Nucleus accumbens (tissue), 56 donors: ENCODE data around the gene APOM.

ENCODE experiments used
- DNase-seq, 56 donors: peaks; one replicate each; lab custom pipeline; 2025; lab: John Stamatoyannopoulos, UW

APOM gene

DNA sequence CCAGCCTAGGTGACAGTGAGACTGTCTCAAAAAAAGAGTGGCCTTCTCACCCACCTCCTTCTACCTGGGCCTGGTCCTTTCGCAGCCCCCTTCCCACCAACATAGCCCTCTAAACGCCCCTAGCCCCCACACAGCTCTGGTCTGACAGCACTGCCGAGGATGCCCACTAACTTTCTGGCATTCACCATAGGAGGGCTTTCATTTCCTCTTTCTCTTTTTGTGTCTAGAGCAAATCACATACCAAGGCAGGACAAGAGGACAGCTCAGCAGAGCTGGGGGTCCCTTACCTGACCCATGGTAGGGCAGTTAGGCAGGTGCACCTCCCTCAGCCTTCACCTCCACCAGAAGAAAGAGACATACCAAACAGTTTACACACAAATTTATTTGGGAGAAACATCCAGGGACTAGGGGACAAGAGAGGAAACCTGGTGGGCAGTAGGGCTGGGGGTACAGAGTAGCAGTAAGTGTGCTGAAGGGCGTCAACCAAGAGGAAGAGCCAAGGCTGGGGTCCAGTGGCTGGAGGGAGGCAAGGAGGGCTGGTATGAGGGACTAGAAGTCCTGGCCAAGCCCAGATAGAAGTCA lies 20.7 kb downstream of the APOM start:
- DNase-seq, result no peak

DNA sequence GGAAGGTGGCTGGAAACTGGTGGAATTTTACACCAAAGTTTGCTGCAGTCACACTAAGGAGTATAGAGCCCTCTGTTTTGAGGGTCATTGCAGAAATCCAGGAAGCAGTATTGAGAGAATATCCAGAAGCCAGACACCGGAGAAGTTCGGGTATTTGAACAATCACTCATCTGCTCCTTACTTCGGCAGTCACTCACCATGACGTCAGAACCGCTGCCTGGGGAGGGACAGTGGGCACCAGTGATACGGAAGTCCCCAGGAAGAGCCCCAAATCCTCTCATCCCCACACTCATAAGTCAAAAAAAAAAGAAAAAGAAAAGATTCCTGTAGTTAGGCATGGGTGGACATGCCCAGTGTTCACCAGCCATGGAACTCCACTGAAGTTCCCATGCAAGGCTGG lies 21.2 kb downstream of the APOM start:
- no peak for DNase-seq

DNA sequence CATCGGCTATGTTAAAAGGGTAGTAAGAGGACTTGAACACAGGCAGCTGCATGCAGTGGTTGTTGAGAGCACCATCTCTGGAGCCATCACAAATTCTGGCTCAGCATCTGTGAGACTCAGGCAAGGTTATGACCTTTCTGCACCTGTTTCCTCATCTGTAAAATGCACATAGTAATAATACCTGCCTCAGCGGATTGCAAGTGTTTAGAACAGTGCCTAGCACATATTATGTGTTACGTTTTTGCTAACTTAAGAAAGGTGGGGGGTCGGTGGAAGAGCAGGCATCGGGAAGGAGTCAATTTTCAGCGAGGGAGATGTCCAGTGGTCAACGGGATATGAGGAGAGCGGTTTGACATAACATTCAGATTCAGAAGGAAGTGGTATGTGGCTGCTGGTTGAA lies 22.3 kb downstream of the APOM start:
- DNase-seq, result no peak

DNA sequence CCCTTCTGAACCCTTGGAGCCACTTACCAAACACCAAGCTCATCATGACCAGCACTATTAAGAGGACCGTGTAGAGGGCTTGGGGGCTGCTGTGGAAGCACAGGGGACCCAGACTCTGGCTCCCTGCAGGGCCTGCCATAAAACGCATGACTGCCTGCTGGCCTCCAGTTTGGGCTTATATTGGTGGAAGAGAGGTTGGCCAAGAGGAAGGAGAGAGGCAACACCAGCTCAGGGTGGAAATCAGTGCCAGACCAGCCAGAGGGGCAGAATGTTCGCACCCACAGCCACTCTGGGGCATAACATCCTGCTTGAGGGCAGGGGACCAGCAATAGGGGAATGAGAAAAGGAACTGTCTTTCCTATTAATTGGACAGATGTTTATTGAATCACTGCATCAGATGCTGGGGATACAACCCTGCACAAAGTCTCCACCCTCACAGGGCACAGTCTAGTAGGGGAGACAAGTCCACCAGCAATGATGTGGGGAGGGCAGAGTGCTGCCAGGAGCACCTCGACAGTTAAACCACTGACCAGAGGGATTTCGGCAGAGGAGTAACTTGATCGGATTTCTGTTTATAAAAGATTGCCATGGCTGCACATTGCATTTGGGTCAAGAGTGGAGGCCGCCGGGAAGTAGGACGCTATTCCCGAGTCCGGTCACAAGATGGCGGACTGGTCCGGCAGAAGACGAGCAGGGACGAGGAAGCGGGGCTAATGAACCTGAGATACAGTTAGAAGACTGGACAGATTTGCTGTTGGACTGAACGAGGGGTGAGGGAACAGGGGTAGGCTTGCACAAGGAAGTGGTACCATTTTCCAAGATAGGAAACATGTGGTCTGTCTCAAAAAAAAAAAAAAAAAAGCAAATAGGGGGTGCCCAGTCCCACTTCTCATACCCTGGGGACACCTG lies 24.8 kb downstream of the APOM start, which contains the start of gene LY6G5C:
LY6G5C (minus strand) TSS at position 842 of the 909 bp plus-strand sequence; CDS start at position 148, 694 bp downstream.
- DNase-seq, result peak in 51 of 56 donors; percentile 6 to 84 (median 52)

DNA sequence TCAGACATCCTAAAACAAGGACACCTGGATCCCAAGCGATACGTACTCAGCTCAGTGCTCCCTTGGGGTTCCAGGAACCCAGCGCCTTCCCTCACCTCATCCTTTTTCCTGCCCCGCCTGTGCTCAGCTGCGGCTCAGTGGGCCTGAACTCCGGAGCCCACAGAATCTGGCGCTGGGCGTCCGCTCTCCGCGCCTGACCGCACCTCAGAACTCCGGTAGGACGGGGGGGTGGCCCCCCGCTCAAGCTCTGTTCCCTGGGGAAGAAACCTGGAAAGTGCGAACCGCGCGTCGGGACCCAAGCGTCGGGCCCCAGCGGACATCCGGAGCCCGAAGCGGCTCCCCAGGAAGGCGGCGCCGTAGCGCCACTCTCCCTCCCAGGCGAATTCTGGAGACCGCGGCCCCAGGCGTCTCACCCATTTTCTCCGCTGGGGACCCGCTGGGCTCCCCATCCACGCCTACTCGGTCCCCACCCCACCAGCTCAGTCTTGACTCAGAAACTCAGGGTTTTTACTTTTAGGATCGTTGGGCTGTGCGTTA lies 25.5 kb downstream of the APOM start:
- DNase-seq, result peak in 10 of 56 donors; percentile 4 to 48 (median 18)

DNA sequence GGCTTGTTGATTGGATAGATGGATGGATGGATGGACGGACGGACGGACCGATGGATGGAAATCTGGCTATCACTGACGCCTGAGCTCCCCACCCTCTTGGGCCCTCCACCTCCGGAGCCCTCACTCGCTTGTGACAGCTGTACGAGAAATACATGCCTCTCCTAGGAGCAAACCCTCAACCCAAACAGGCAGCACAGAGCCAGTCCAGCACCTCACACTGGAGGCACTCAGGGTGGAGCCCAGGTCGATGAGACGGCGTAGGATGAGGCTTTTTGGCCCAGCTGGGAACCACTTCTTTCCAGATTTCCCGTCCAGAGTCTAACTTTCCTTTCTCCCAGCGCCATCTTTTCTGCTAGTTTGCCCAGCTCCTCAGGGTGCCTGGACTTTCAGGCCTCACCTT lies 27.9 kb downstream of the APOM start:
- no peak for DNase-seq

DNA sequence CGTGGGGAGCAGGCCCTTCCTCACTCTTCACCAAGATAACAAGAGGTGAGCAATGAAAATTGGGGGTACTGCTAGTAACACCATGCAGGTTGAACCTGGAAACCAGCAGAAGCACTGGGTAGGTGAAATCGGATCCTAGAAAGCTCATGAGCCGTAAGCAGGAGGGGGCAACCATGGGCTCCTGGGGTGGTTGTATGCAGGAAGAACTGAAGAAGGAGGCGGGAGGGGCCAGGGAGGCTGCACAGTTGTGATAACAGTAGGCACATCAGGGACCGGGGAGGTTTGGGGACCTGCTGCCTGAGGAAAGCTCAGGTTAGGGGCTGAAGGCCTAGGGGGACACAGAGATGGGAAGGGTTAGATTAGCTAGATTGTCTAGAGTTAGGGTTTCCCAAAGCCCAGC lies 30.8 kb downstream of the APOM start:
- DNase-seq, result no peak

DNA sequence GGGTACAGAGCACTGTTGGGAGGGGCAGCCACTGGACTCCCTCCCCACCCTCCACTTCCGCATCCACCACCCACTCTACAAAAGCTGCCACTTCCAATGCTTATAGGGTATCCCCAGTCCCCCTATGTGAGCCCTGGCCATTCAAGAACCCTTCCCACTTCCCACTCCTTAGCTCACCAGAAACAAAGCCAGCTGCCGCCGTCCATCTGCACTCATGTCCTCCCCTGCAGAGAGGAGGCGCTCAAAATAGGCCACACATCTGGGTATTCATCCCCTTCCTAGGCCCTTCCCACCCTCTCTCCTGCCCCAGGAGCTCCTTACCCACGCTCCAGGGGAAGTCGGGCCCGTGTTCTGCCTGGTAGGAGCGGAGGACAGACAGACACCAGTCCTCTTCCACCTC lies 31.6 kb downstream of the APOM start:
- DNase-seq, result no peak

DNA sequence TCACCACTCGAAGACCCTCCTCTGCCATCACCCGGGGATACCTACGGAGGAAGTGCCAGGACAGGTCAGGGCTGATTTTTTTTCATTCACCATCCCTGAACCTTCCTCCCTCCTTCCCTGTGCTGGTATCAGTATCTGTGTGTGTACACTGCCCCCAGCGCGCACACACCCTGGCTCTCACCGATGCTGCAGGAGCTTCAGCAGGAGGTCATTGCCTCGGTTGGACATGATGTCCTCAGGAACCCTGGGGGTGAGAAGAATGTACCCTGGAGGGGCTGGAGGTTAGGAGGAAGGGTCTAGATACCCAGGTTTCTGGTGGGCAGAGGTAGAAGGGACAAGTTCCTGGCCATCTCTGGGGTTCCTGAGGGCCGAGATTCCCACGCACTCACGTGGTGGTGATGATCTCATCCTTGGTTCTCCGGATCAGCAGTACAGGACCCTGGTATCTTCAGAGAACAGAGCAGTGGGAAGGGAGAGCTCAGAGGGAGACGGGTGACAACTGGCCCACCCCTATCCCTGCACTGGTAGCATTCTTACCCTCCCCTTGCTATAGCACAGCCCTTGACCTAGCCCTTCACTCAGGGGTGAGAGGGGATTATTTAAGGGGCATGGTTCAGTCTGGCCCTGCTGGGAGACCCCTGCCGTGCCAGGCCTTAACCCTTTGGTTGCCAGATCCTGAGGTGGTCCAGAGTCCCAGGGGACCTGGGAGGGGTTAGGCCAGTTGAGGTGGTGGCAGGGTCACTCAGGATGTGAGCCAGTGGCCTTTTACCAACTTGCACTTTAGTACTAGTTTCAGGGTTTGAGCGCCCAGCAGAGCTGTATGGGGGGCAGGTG lies 32.4 kb downstream of the APOM start:
- DNase-seq, result no peak

DNA sequence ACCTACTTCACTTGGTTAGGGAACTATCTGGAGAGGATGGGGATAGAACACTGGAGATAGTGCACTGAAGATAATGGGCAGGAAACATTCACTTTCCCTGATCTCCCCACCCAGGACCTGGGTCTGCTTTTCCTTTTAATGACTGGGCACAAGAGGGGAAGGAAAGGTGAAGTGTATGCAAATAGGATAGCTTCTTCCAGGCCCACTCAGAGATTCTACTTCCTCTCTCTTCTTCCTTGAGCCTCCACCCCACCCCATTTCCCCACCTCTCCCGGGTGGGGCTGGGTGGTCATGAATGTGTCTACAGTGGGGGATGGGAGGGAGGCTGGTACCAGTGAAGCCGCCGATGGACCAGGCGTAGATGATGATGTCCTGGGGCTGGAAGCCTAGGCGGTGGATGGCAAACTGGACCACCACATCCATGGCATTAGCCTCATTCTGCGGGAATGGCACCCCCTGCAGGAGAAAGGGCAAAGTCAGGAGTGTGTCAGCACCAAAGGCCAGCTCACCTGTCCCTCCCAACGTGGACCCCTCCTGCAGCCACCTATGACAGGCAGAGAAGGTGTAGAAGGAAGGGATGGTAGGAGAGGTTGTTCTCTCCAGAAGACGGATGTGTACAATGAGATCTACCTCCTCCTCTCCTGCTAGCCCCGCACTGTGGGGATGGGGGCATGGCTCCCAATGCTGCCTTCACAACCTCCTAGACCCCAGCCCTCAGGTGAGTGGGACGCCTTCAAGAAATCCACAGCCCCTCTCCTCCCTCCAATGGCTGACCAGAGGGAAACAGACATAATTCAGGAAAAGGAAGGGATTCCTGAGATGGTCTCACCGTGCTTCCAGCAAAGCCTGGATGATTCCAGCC lies 33.8 kb downstream of the APOM start:
- DNase-seq, result peak in 1 of 56 donors; percentile 12

DNA sequence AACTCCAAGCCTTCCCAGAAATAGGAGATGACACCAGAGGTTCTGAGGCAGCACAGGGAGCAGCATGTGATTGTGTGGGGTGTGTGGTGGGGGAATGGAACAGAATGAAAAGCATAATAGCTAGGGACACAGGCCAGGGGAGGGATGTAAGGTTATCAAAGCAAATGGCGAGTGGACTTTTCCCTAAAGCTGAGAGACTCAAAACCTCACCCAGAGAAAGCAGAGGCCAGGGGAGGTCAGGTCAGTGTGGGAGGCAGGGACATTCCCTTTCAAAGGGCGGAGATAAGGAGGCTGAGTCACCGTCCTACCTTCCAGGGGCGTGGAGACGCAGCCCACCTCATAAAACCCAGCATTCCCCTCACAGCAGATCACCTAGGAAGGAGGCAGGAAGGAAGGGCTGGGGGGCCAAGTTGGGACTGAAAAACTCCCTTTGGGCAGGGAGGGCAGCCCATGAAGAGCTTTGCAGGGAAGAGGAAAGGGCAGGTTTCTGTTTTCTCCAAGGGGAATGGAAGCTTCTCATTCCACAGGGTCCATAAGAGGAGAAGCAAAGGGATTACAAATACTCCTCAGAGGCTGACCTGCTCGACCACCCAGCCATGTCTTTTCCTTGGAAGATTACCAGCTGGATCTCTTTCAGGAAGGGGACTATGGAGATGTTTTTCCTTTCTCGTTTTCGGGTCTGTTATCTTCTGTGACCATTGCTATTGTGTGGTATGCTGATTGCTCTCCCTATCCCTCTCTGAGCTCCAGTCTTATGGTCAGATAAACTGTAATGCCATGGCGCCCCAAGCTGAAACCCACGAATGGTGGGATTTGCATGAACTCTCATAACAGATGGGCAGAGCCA lies 34.8 kb downstream of the APOM start:
- DNase-seq, result peak in 13 of 56 donors; percentile 3 to 38 (median 15)

DNA sequence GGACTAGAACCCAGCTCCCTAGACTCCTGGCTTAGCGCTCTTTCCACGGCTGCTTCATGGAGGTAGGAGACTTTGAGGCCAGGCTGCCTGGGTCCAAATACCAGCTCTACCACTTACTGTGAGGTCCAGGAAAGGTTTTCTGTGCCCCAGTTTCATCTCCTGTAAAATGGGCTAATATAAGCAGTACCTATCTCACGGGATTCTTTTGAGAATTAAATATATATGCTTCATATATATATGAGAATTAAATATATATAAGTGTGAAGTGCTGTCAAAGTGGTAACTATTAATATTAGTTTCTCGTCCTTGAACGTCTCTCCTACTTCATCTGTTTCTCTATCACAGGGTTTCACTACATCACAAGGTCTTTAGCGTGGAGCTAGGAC lies 35.4 kb downstream of the APOM start:
- no peak for DNase-seq

DNA sequence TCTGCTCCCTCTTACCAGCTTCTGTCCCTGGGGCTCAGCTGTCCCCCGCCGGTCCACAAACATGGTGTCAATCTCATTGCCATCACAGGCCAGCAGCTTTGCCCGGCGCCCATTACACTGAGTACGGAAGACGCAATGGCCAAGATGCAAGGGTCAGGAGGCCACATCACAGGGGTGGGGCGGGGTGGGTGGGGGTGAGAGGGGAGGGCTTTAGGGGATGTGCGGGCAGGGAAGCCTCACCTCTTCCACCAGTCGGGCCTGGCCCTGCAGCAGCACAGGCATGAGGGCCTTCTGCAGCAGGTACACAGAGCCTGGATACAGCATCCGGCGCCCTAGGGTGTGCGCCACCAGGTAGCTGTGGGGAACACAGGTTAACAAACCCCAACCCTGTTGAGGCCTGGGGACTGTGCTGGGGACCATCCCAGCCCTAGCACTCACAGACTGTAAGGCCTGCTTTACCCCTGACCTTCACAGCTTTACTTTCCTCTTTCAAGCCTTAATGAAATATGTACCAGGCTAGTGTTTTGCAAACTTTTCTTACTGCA lies 35.9 kb downstream of the APOM start:
- DNase-seq, result no peak

DNA sequence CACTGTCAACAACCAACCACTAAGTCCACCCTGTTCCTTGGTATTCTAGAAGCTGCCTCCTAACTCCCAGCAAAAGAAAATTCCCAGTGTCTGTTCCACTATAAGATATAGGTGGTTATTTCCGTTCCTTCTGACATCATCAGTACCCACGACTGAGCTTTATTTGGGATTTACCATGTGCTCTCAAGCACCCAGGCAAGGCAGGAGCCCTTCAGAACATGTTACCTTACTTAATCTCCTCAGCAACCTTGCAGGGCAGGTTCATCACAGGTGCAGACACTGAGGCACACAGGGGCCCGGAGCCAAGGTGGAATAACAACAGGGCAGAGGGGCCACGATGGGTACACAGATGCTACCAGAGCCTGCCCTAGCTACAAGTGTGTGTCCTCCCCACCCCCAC lies 36.7 kb downstream of the APOM start:
- peak in 1 of 56 donors; percentile 6 for DNase-seq

DNA sequence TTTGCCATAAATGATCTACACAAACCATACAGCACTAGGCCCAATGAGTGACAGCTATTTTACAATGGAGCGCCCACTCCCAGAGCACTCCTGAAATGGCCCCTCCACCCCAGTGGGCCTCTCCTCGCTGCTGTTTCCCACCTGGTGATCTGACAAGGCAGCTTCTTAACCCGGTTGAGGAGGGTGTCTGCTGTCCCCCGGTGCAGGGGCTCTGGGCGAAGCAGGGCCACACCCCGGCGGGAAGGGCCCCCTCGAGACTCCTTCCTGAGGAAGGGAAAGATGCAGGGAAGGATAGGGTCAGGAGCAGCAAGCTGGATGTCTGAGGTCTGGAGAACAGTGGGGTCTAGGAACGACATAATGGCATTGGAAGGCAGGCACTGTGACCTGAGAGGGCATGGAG lies 37.2 kb downstream of the APOM start:
- no peak for DNase-seq

DNA sequence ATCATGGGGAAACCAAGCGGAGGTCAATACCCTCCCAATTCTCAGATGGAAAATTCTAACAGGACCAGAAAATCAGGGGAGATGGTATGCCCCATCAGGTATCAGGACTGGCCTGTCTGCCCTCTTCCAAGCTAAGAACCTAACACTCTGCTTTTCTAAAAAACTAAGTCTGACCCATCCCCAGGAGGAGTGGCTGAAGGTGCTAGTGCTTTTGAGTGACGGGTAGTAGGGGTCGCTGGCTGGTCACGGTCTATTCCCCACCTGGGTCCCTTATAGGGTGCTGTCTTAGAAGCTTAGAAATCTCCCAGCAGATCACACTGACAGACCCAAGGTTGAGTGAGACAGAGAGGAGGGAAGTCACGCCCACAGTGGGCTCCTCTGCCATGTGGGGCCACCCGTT lies 37.8 kb downstream of the APOM start:
- DNase-seq, result no peak

DNA sequence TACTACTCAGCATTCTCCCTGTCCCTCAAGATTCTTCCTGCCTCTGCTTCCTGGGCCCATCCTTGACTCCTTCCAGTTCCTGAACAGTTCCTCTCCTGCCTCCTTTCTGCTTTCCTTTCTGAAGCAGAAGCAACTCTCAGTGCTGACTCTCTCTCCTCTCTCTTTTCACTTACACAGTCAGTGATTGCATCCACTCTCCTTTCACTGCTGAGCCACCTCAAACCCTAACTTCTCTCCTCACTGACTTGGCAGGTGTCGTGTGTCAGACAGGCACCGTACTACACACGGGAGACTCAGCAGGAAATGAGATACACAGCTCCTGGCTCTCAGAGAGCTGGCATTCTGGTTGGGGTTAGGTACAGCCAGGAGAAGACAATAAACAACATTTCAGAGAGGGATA lies 41.9 kb downstream of the APOM start:
- no peak for DNase-seq

DNA sequence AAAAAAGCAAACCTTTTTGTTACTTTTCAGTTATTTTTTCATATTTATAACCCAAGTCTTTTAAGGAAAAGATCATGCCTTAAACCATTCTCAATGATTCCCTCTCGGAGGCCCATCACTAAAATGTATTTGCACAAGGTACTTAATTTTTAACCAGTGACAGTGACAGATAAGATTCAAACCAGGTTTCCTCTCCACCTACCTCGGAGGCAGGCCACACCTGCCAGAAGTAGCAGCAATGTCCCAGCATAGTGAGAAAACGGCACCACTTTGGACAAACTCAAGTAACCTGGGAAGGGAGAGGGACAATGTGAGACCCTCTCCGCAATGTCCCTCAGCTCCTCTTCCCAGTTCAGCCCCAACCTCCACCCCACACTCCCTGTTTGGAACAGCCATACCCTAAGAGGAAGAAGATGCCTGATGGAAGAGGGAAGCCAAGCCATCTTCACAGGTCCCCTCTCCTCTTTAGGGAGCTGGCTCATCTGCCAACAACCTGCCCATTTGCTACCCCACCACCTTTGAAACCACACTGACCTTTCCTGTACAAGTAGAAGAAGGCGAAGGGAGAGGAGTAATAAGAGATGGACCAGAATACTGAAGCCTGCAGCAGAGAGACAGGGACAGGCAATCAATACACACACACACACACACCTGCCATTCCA lies 45.2 kb downstream of the APOM start:
- no peak for DNase-seq
